HG03432 (cell line): ENCODE measurements around the gene SURF6.
"Not testable (repeated sequence)": the region's sequence is repeated elsewhere in the genome, so short reads cannot be mapped to it uniquely, and the experiment has no call there.

Experiments
- ATAC-seq: cut with Tn5 transposase; IDR thresholded peaks from one replicate; pipeline ENCODE4 v1.9.1; 2021; ENCODE audit warnings: mild to moderate bottlenecking, moderate library complexity; ENCODE audit not compliant: unreplicated experiment

The SURF6 gene

DNA sequence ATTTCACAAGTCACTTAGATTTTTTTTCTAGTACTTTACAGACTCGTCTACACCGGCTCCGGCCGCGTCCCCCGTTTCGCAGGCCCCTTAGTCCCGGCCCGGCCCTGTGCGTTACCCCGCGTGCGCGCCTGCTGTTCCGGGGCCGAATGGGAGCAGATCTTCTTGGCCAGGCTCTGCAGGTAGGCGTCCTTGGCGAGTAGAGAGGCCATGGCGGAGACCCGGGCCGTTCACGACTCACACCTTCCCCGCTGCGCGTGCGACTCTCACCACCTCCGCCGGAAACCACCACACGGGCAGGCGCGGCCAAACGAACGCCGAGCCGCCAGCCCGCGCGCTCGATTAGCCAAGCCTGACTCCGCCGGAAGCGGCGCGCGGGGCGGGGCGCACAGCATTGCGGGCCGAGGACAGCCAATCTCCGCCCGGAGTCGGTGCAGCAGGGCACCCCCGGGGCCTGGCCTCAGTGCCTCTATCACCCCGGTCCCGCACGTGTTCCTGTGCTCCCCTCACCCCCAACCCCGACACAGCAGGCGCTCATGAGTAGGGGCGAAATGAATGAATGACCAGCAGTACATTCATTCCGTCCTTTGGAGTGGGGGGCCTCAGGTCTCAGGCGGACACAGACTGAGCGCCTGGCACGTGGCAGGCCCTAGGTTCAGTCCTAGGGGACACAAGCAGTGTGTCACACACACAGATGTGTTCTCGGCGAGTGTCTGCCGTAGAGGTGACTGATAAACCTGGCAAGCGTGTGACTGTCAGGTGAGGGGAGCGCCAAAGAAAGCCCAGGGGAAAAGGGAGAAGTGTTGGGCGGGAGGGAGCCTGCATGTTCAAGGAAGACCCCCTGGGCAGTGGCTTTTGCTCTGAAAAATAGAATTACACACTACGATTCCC lies at the start of gene SURF6:
TSS of gene SURF6 (minus strand) at position 265 of the 888 bp plus-strand sequence. CDS start at position 209, 56 bp downstream.
- peak; percentile 90 for ATAC-seq

GRCh38 chr9:133385452-133385851 lies 49.5 kb upstream of the SURF6 start:
- no peak for ATAC-seq

- no peak for ATAC-seq
Observed at GRCh38 chr9:133384736-133385321, 48.8 kb upstream of the SURF6 start.

DNA sequence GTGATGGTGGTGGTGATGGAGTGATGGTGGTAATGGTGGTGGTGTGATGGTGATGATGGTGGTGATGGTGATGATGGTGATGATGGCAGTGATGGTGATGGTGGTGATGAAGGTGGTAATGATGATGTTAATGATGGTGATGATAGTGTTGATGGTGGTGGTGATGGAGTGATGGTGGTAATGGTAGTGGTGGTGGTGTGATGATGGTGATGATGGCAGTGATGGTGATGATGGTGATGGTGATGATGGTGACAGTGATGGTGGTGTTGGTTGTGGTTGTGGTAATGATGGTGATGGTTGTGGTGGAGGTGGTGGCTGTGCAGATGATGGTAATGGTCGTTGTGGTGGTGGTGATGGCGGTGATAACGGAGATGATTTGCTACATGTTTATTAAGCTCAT lies 47.5 kb upstream of the SURF6 start:
- ATAC-seq: no peak

GRCh38 chr9:133382507-133383141 lies 46.6 kb upstream of the SURF6 start:
- ATAC-seq: no peak

DNA sequence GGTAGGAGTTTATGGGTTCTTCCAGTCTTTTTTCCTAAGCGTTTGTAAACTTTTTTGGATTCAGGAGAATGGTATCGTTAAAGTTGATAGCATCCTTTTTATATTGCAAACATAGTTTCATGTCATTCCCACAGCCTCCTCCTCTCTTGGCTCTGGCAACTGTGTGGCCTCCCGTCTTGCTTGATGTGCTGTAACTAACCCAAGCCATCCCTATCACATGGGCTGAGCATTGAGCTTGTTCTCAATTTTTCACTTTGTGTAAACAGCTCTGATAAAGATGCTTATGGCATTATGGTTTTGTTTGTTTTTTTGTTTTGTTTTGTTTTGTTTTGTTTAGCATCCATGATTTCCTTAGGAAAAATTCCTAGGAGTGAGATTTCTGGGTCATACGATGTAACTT lies 44.7 kb upstream of the SURF6 start:
- no peak for ATAC-seq

DNA sequence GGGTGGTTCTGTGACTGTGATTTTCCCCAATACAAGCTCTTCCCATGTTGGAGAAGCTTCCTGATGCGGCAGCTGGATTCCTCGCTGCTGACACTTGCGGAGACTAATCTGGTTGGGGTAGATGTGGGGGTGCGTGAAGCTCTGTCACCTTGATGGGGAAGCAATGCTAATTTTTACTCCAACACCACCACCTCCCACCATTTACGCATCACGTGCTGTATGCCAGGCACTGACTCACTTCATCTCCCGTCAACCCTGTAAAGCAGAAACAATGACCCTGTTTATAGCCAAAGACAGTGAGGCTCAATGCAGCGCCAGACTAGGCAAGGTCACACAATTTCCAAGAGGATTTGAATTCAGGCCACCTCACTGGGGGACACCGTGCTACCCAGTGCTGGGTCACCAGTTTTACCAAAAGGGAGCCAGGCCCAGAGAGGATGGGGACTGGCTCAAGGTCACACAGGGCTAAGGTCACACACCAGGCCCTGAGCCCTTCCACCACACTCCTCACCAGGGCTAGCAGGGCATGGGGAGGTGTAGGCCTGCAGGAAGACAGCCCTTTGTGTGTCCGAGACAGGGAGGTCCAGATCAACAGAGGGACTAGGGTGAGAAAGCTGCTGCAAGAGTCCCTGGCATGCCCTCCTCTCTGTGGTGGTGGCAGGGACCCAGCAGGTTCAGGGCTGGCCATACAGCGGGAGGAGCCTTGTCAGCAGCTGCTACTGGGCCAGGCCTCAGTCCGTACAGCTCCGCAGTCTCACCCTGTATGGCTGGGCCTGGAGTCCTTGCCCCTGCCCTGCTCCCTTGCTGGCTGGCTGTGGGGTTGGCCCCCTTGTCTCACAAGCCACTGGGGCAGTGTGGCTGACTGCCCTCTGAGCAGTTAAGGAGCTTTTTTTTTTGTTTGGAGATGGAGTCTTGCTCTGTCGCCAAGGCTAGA lies 43.4 kb upstream of the SURF6 start:
- no peak for ATAC-seq

DNA sequence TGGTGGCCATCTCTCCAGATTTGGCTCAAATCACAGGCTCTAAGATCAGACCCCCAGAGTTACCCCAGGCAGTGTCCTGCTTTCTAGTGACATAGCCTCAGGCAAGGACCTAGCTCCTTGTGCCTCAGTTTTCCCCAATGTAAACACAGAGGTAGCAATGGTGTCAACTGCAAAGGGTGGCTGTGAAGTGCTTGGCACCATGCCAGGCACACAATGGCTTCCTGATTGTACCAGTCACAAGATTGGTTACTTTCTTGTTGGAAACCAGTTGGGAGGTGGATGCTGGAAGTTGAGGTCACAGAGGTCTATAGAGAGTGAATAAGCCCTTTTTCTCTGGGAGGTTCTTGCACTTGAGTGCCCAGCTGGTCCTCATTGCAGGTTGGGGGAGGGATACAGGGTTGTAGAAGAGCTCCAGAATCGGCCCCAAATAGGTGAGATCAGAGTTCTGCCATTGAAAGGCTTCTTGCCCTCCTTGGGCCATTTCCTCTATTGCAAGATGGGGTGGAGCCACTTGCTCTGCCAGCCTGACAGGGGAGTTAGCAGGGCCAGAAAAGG lies 42.5 kb upstream of the SURF6 start:
- ATAC-seq: no peak

DNA sequence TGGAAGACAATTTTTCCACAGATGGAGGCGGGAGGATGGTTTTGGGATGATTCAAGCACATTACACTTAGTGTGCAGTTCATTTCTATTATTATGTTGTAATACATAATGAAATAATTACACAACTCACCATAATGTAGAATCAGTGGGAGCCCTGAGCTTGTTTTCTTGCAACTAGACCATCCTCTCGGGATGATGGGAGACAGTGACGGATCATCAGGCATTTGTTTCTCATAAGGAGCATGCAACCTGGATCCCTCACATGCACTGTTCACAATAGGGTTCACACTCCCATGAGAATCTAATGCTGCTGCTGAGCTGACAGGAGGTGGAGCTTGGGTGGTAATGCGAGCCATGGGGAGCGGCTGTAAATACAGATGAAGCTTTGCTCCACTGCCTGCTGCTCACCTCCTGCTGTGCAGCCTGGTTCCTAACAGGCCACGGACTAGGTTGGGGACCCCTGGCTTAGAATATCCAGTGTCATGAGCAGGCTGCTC lies 41.8 kb upstream of the SURF6 start:
- no peak for ATAC-seq

- not testable (repeated sequence) for ATAC-seq
Observed at GRCh38 chr9:133377280-133377679, 41.3 kb upstream of the SURF6 start.

DNA sequence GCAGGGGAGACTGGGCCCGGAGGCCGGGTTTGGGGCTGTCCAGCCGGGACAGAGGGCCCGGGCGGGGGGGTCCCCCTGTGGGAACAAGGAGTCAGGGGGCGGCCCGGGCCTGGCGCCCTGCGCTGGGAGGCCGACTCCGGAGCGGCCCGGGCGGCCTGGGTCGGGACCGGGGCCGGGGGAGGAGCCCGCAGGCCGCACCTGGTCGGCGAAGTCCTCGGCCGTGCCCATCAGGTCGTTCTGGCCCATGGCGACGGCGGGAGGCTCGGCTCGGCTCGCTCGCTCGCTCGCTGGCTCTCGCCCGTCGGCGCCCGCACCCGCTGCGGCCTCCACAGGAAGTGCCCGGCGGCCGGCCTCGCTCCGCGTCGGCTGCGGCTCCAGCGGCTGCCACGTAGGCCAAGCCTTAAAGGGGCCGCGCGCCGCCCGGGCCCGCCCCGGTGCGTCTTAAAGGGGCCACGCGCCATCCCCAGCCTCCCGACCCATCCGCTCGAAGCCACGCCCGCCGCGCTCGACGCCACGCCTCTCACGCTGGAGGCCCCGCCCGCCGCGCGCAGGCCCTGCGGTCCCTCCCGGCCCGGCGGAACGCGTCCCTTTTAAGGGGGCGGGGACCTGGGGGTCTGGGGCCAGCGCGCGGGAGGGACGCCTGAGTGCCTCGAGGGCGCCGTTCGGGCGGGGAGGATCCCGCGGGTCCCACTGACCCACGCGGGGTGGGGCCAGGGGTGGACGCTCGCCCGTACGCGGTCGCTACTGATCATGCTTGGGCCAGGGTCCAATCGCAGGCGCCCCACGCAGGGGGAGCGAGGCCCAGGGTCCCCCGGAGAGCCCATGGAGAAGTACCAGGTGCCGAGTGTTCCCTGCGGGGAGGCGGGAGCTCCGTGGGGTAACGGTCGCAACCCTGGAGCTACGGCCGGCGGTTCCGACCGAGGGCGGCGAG lies 40.0 kb upstream of the SURF6 start, which contains the start of the genes STKLD1 and SURF4:
TSS of gene STKLD1 (plus strand) at position 643 of the 931 bp plus-strand sequence. CDS start at position 751, 108 bp downstream.
TSS of gene SURF4 (minus strand) at position 337 of the 931 bp plus-strand sequence. CDS start at position 246, 91 bp downstream.
- ATAC-seq: peak; percentile 85

DNA sequence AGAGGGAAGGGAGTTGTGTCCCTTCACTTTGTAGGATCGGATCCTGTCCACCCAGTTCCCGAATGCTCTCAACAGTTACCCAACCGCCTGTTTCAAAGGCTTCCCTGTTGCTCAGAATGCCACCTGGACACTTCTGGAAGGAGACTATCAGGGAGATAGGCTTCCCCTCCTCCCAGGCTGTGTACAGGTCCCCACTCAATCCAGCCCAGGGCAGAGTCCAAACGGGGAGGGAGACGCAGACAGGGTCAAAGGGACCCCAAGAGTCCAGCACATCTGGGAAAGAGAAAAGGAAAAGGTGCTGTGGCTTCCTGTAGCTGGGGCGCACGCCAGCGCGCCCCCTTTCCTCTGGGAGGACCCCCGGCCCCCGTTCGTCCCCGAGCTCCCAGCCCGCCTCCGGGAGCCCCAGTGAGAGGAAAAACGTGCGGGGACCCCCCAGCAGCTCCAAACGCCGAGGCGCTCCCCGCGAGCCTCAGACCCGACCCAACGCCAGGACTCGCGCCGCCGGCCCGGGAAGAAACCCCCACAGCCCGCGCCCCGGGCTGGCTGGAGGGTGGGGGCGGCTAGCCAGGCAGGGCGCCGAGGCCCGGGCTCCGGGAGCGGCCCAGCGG lies 39.2 kb upstream of the SURF6 start:
- peak; percentile 7 for ATAC-seq

GRCh38 chr9:133374612-133375115 lies 38.7 kb upstream of the SURF6 start:
- ATAC-seq: no peak

GRCh38 chr9:133372144-133372543 lies 36.2 kb upstream of the SURF6 start:
- ATAC-seq: no peak

DNA sequence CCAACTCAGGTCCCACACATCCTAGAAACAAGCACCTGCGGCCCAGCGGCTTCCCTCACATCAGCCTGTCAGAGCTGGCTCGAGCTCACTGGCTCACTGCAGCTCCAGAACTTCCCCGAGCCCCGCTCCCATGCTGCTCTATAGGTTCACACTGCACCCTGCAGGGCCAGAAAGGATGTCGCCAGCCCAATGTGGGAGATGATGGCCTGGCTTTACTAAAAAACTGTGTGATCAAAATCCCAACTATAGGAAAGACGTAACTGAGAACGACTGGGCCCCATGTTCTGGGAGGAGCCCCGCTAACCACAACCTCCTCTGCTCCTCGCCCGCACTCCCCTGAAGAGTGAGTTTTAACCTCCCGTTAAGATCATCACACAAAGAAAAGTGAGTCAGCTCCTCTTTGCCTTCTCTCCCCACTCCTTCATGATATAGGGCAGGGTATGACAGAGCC lies 35.3 kb upstream of the SURF6 start:
- no peak for ATAC-seq

DNA sequence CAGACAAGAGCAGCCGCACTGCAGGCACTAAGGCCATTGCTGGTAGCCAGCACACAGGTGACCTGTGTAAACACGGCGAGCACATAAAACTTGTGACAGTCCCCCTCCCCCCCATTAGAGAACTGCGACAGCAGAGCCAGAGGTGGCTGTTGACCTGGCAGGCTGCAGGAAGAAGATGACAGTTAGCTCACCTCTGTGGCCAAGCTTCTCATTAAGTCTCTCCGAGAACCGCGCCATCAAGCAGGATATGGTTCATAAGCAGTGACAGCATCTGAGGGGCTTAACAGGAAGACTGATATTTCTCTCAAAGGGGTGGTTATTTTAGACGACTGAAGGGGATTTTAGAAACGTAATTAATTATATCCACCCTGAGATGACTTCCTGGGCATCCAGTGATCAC lies 34.7 kb upstream of the SURF6 start:
- ATAC-seq: no peak

DNA sequence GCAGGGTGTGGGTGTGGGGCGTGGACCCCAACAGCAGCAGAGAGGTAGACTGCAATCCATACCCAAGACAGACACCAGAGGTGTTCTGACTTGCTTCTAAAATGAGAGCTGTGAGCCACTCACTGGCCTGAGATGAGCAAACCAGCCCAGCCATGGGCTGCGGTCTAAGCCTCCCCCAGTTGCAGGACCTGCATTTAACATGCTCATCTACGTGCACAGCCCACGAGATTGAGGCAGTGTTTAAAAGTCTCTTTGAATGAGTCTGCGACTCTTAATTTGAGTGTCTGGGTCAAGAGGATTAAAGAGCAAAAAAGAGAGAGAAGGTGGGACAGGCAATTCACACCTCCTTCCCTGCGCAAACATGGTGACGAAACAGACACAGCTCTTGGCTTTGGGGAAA lies 33.9 kb upstream of the SURF6 start:
- no peak for ATAC-seq

DNA sequence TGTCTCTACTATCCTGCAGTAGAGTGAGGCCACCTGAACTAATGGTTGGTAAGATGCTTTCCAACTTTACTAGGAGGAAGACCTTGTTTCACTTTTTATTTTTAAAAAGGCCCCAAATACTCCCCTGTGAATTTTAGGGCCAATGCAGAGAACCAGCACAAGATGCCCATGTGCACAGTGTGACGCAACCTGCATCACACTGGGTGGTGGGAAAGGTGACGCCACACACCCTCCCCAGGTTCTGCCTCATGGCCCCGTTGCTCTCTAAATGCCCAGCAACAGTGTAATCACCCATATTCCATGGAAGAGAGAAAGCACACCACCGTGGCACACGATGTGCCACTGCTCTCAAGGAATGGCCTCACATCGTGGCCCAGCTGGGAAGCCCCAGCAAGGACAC lies 33.4 kb upstream of the SURF6 start:
- ATAC-seq: no peak
